ENCODE data around the gene CAMK2B.

- TF ChIP-seq CTCF (conservative IDR thresholded peaks at IDR 0.05; ENCODE audit: low read depth, low read length) (no peak), EZH2 (IDR thresholded peaks at IDR 0.05; ENCODE audit: borderline replicate concordance, low read depth, low read length, poor library complexity, severe bottlenecking) (no peak)
Measured at GRCh38 chr7:44289341-44290251, 35.8 kb downstream of the CAMK2B start.
